ENCODE data around the gene VPS11. TPM values are rescaled to one million over a fixed set of nuclear protein-coding genes. Genes with fewer than 3 reads are reported as not detected.

Gene VPS11
- total RNA-seq, 1 donor from 2014 or later = 36.3 TPM

- TF ChIP-seq, protein P1, sequence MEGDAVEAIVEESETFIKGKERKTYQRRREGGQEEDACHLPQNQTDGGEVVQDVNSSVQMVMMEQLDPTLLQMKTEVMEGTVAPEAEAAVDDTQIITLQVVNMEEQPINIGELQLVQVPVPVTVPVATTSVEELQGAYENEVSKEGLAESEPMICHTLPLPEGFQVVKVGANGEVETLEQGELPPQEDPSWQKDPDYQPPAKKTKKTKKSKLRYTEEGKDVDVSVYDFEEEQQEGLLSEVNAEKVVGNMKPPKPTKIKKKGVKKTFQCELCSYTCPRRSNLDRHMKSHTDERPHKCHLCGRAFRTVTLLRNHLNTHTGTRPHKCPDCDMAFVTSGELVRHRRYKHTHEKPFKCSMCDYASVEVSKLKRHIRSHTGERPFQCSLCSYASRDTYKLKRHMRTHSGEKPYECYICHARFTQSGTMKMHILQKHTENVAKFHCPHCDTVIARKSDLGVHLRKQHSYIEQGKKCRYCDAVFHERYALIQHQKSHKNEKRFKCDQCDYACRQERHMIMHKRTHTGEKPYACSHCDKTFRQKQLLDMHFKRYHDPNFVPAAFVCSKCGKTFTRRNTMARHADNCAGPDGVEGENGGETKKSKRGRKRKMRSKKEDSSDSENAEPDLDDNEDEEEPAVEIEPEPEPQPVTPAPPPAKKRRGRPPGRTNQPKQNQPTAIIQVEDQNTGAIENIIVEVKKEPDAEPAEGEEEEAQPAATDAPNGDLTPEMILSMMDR (IDR thresholded peaks at IDR 0.05; ENCODE audit: unreplicated experiment) = no peak
- Mint-ChIP-seq H3K4me1 (ENCODE audit: low read depth) (peaks cover 16% of the 10 kb centered on the region), H3K36me3 (ENCODE audit: insufficient read depth) (no peaks in the 10 kb centered on the region), H3K27ac (no peak overlapping the region), H3K9me3 (ENCODE audit: low read depth) (no peaks in the 10 kb centered on the region), H3K4me3 (ENCODE audit: low read depth) (no peak overlapping the region), H3K27me3 (no peaks in the 10 kb centered on the region)
- DNase-seq (ENCODE audit: low spot score, unreplicated experiment) = no peak
These were observed 4.8 kb upstream of the VPS11 start for GRCh38 chr11:119062779-119063178.

DNA sequence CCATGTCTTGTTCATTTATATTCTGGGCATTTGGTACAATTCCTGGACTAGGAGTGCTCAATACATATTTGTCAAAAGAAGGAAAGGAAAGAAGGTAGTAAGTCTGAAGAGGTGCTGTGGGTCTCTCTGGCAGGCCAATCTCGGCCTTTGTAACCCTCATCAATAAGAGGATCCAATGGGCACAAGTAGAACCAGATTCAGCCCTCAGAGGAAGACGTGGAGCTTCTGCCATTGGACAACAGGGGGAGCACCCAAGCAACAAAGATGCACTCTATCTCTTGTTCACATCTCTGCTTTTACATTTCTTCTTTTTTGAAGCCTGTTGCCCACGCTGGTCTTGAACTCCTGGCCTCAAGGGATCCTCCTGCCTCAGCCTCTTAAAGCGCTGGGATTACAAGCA lies 2.2 kb upstream of the VPS11 start:
- Mint-ChIP-seq H3K4me3 (ENCODE audit: low read depth) (no peak overlapping the region), H3K4me1 (ENCODE audit: low read depth) (peaks cover 12% of the 10 kb centered on the region), H3K9me3 (ENCODE audit: low read depth) (no peaks in the 10 kb centered on the region), H3K27me3 (no peaks in the 10 kb centered on the region), H3K36me3 (ENCODE audit: insufficient read depth) (peaks cover 4% of the 10 kb centered on the region), H3K27ac (no peak overlapping the region)
- DNase-seq (ENCODE audit: low spot score, unreplicated experiment) = no peak
- TF ChIP-seq, protein P1 (IDR thresholded peaks at IDR 0.05; ENCODE audit: unreplicated experiment) = peak; percentile 30

GRCh38 chr11:119077839-119078238 lies 10.2 kb downstream of the VPS11 start:
- Mint-ChIP-seq H3K4me1 (ENCODE audit: low read depth) (no peaks in the 10 kb centered on the region), H3K9me3 (ENCODE audit: low read depth) (no peaks in the 10 kb centered on the region), H3K27ac (no peak overlapping the region), H3K4me3 (ENCODE audit: low read depth) (no peak overlapping the region), H3K36me3 (ENCODE audit: insufficient read depth) (peaks cover 18% of the 10 kb centered on the region), H3K27me3 (no peaks in the 10 kb centered on the region)
- TF ChIP-seq, protein P1 (IDR thresholded peaks at IDR 0.05; ENCODE audit: unreplicated experiment) = no peak
- no peak for DNase-seq (ENCODE audit: low spot score, unreplicated experiment)

DNA sequence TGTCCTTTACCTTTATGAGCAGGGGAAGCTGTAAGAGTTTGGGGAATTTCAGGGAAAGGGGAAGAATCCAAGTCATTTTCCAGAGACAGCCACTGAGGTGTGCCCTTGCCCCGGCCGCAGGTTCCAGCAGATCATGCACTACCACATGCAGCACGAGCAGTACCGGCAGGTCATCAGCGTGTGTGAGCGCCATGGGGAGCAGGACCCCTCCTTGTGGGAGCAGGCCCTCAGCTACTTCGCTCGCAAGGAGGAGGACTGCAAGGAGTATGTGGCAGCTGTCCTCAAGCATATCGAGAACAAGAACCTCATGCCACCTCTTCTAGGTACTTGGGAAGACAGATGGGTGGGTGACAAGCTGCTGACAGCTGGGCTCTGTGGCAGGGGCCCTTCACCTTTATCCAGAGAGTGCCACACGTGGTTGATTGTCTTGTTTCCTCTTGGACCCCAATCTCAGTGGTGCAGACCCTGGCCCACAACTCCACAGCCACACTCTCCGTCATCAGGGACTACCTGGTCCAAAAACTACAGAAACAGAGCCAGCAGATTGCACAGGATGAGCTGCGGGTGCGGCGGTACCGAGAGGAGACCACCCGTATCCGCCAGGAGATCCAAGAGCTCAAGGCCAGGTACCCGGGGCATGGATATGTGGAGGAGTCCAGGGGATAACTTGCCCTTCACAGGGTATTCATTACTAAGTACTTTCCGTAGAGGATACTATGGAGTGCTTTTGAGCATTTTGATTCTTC lies 11.2 kb downstream of the VPS11 start:
- DNase-seq (ENCODE audit: low spot score, unreplicated experiment) = no peak
- no peak overlapping the region for H3K4me3 Mint-ChIP-seq (ENCODE audit: low read depth)
- no peaks in the 10 kb centered on the region for H3K4me1 Mint-ChIP-seq (ENCODE audit: low read depth)
- TF ChIP-seq, protein P1 (IDR thresholded peaks at IDR 0.05; ENCODE audit: unreplicated experiment) = no peak
- H3K27me3 Mint-ChIP-seq = no peaks in the 10 kb centered on the region
- peaks cover 16% of the 10 kb centered on the region for H3K36me3 Mint-ChIP-seq (ENCODE audit: insufficient read depth)
- no peaks in the 10 kb centered on the region for H3K9me3 Mint-ChIP-seq (ENCODE audit: low read depth)
- H3K27ac Mint-ChIP-seq = no peak overlapping the region

DNA sequence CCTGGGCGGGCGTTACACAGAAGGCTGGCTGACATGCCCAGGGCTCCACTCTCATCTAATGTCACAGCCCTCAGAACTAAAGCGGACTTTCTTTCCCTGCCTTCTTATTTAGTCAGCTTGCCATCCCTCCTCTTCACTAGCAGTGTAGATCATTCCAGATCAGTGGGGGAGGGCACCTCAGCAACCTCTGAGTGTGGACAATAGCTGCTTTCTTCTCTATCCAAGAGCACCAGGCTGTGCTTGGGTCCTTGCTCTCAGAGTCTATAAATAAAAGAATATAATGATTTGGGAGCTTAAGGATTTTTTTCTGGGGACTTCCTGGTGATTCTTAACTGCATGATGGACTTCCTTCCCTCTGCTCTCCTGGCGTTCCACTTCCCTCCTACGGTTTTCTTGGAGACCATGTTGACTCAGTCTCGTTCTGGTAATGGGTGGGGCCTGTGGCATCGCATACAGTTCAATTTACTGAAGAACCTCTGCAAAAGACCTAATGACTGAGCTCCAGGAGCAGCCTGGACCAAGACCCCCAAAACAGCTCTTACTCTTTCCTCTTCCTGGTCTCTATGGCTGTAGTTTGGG lies 14.2 kb downstream of the VPS11 start:
- TF ChIP-seq, protein P1 (IDR thresholded peaks at IDR 0.05; ENCODE audit: unreplicated experiment) = no peak
- Mint-ChIP-seq H3K27ac (no peak overlapping the region), H3K4me1 (ENCODE audit: low read depth) (peaks cover 8% of the 10 kb centered on the region), H3K9me3 (ENCODE audit: low read depth) (no peaks in the 10 kb centered on the region), H3K36me3 (ENCODE audit: insufficient read depth) (peaks cover 13% of the 10 kb centered on the region), H3K4me3 (ENCODE audit: low read depth) (no peak overlapping the region), H3K27me3 (no peaks in the 10 kb centered on the region)
- DNase-seq (ENCODE audit: low spot score, unreplicated experiment) = no peak

Measured in progenitor cell of endocrine pancreas (in vitro differentiated cells).